H1 (cell line): ENCODE data around the gene PEAK1. TPM values are rescaled to one million over a fixed set of nuclear protein-coding genes. Genes with fewer than 3 reads are reported as not detected.

Experiments
- CTCF ChIA-PET: fragments of 300-600 bp; sonication (Branson Sonifier 250); formaldehyde crosslinking; loops from one replicate; lab custom pipeline; 2021; ENCODE audit not compliant: partially characterized antibody; lab: Charles Lee
- POLR2A ChIA-PET: fragments of 300-600 bp; sonication (Branson Sonifier 250); formaldehyde crosslinking; loops from one replicate; lab custom pipeline; 2021; ENCODE audit warnings: inconsistent platforms; ENCODE audit not compliant: partially characterized antibody; lab: Charles Lee
- DNase-seq, 2 experiments: peaks; one replicate each; pipeline versions ENCODE4 v3.0.0 to v3.0.0-alpha.2; 2010 to 2022; ENCODE audit warnings: low spot score in 2 of 2, low read depth in 1 of 2, mixed read lengths in 1 of 2
- FAIRE-seq: peaks from 2 replicates; lab custom pipeline; 2011; peaks lifted over from hg19 to GRCh38; lab: Jason Lieb, UNC
- H2AFZ ChIP-seq: 2 replicates; pipeline ENCODE4 v1.8.1; 2012; ENCODE audit warnings: low read length, inconsistent platforms
- H2AK5ac ChIP-seq: 2 replicates; pipeline ENCODE4 v1.6.1; 2013; ENCODE audit warnings: low read depth, low read length
- H2BK120ac ChIP-seq: replicated peaks from 2 replicates; pipeline ENCODE3; 2013; ENCODE audit warnings: low read depth, low read length, inconsistent platforms
- H2BK12ac ChIP-seq: 2 replicates; pipeline ENCODE4 v1.6.1; 2013; ENCODE audit warnings: low read depth, low read length
- H2BK15ac ChIP-seq: 2 replicates; pipeline ENCODE4 v1.6.1; 2013; ENCODE audit warnings: low read length
- H2BK20ac ChIP-seq: 2 replicates; pipeline ENCODE4 v1.6.1; 2013; ENCODE audit warnings: low read length
- H2BK5ac ChIP-seq: 2 replicates; pipeline ENCODE4 v1.6.1; 2013; ENCODE audit warnings: low read depth, low read length
- H3K14ac ChIP-seq: 2 replicates; pipeline ENCODE4 v1.6.1; 2013; ENCODE audit warnings: inconsistent platforms; ENCODE audit not compliant: insufficient read length
- H3K18ac ChIP-seq: 2 replicates; pipeline ENCODE4 v1.6.1; 2013; ENCODE audit warnings: low read length; ENCODE audit errors: extremely low read depth
- H3K23ac ChIP-seq: 2 replicates; pipeline ENCODE4 v1.6.1; 2013; ENCODE audit warnings: inconsistent platforms; ENCODE audit not compliant: insufficient read length
- H3K23me2 ChIP-seq: 2 replicates; pipeline ENCODE4 v1.6.1; 2013; ENCODE audit warnings: low read depth, low read length
- H3K27ac ChIP-seq: 2 replicates; pipeline ENCODE4 v1.6.1; 2011; ENCODE audit warnings: low read depth, low read length, inconsistent platforms
- H3K27me3 ChIP-seq, 4 experiments: replicated peaks in 1 of 4; 1 replicate in 1 of 4; 2 replicates in 3 of 4; pipeline versions ENCODE4 v1.6.1 to v1.8.1; 2011 to 2013; ENCODE audit warnings: low read length in 3 of 4, mild to moderate bottlenecking in 3 of 4, inconsistent platforms in 2 of 4, mixed read lengths in 2 of 4, moderate library complexity in 1 of 4; ENCODE audit not compliant: control insufficient read depth in 3 of 4, insufficient read depth in 3 of 4; ENCODE audit errors: extremely low read depth in 1 of 4
- H3K36me3 ChIP-seq, 4 experiments: 2 replicates each; pipeline versions ENCODE4 v1.6.1 to v1.8.1; 2011 to 2013; ENCODE audit warnings: mild to moderate bottlenecking in 4 of 4, low read length in 3 of 4, moderate library complexity in 2 of 4, control low read depth in 1 of 4, inconsistent platforms in 1 of 4; ENCODE audit not compliant: insufficient read depth in 4 of 4, control insufficient read depth in 2 of 4
- H3K4ac ChIP-seq: replicated peaks from 2 replicates; pipeline ENCODE3; 2013; ENCODE audit warnings: low read length, low read depth, mixed read lengths, inconsistent platforms; ENCODE audit not compliant: insufficient read length
- H3K4me1 ChIP-seq, 4 experiments: replicated peaks in 1 of 4; 1 replicate in 1 of 4; 2 replicates in 3 of 4; pipeline versions ENCODE4 v1.6.1 to v1.8.1; 2011 to 2013; ENCODE audit warnings: low read length in 3 of 4, inconsistent platforms in 2 of 4, mixed read lengths in 1 of 4; ENCODE audit not compliant: insufficient read depth in 4 of 4, control insufficient read depth in 3 of 4
- H3K4me2 ChIP-seq, 2 experiments: 2 replicates each; pipeline versions ENCODE4 v1.6.1 to v1.8.1; 2011 to 2013; ENCODE audit warnings: low read depth in 2 of 2, low read length in 2 of 2, control low read depth in 1 of 2, inconsistent platforms in 1 of 2, mild to moderate bottlenecking in 1 of 2; ENCODE audit not compliant: insufficient read depth in 1 of 2
- H3K4me3 ChIP-seq, 4 experiments: fragments of 200-600, 300-600 bp in 1 of 4; sonication (generic), shearing (Covaris generic), sonication (Bioruptor Twin) in 1 of 4; 2 replicates each; pipeline versions ENCODE4 v1.5.1 to v1.8.1; 2011 to 2016; ENCODE audit warnings: low read length in 4 of 4, low read depth in 3 of 4, control low read depth in 2 of 4, inconsistent platforms in 2 of 4, mild to moderate bottlenecking in 2 of 4, mixed read lengths in 1 of 4, moderate library complexity in 1 of 4; ENCODE audit not compliant: insufficient read depth in 2 of 4; ENCODE audit errors: extremely low read depth in 1 of 4
- H3K56ac ChIP-seq: replicated peaks from 2 replicates; pipeline ENCODE3; 2013; ENCODE audit warnings: low read depth, mild to moderate bottlenecking, mixed read lengths, low read length, inconsistent platforms; ENCODE audit not compliant: insufficient read length
- H3K79me1 ChIP-seq: 2 replicates; pipeline ENCODE4 v1.6.1; 2013; ENCODE audit warnings: low read depth, low read length, control low read depth
- H3K79me2 ChIP-seq, 2 experiments: 2 replicates each; pipeline versions ENCODE4 v1.6.1 to v1.8.1; 2012 to 2013; ENCODE audit warnings: low read length in 2 of 2, mild to moderate bottlenecking in 2 of 2, inconsistent platforms in 1 of 2; ENCODE audit not compliant: insufficient read depth in 2 of 2, control insufficient read depth in 1 of 2
- H3K9ac ChIP-seq, 4 experiments: replicated peaks in 1 of 4; 1 replicate in 1 of 4; 2 replicates in 3 of 4; pipeline versions ENCODE4 v1.6.1 to v1.8.1; 2011 to 2013; ENCODE audit warnings: low read depth in 3 of 4, low read length in 3 of 4, control low read depth in 2 of 4, mild to moderate bottlenecking in 2 of 4, moderate library complexity in 2 of 4, inconsistent platforms in 1 of 4; ENCODE audit errors: extremely low read depth in 1 of 4
- H3K9me3 ChIP-seq, 2 experiments: 2 replicates each; pipeline versions ENCODE4 v1.6.1 to v1.8.1; 2012 to 2013; ENCODE audit warnings: mild to moderate bottlenecking in 2 of 2, moderate library complexity in 2 of 2, control low read depth in 1 of 2, inconsistent platforms in 1 of 2, low read depth in 1 of 2, low read length in 1 of 2, mixed read lengths in 1 of 2; ENCODE audit not compliant: insufficient read depth in 2 of 2
- H4K20me1 ChIP-seq, 2 experiments: replicated peaks in 1 of 2; 2 replicates each; pipeline versions ENCODE3 to v1.8.1; 2011 to 2013; ENCODE audit warnings: inconsistent platforms in 2 of 2, low read length in 2 of 2, mild to moderate bottlenecking in 1 of 2; ENCODE audit not compliant: insufficient read depth in 2 of 2, control insufficient read depth in 1 of 2
- H4K5ac ChIP-seq: 2 replicates; pipeline ENCODE4 v1.6.1; 2013; ENCODE audit warnings: low read length, low read depth, mixed read lengths, inconsistent platforms; ENCODE audit not compliant: insufficient read length
- H4K8ac ChIP-seq: 2 replicates; pipeline ENCODE4 v1.8.0; 2013; ENCODE audit warnings: mild to moderate bottlenecking, moderate library complexity, low read length, inconsistent platforms; ENCODE audit not compliant: insufficient read depth; ENCODE audit errors: extremely low read depth
- H4K91ac ChIP-seq: replicated peaks from 2 replicates; pipeline ENCODE3; 2013; ENCODE audit warnings: low read length, mixed read lengths, inconsistent platforms; ENCODE audit not compliant: insufficient read length
- ASH2L ChIP-seq: fragments of 200-600, 300-600 bp; sonication (generic); IDR thresholded peaks from one replicate; pipeline ENCODE4 v1.7.1; 2017; ENCODE audit warnings: low read length
- BCL11A ChIP-seq, 2 experiments: IDR thresholded peaks; one replicate each; pipeline ENCODE4 v1.6.1; 2011; ENCODE audit warnings: low read depth in 2 of 2, low read length in 2 of 2, mild to moderate bottlenecking in 2 of 2
- CBX5 ChIP-seq: fragments of 300-800, 300-1000 bp; sonication (generic); IDR thresholded peaks from 2 replicates; pipeline ENCODE4 v1.7.1; 2016; ENCODE audit warnings: antibody characterized with exemption, low read length, low read depth
- KDM1A ChIP-seq: fragments of 200-600, 300-600 bp; sonication (generic); IDR thresholded peaks from 2 replicates; pipeline ENCODE4 v1.7.1; 2016; ENCODE audit warnings: mild to moderate bottlenecking, low read length, borderline replicate concordance
- PHF8 ChIP-seq: fragments of 200-600 bp; sonication (generic); conservative IDR thresholded peaks from 2 replicates; pipeline ENCODE4 v1.7.1; 2012; ENCODE audit warnings: low read depth, mild to moderate bottlenecking, inconsistent platforms, low read length, moderate library complexity
- RNF2 ChIP-seq: fragments of 200-900, 300-1000 bp; sonication (generic); IDR thresholded peaks from 2 replicates; pipeline ENCODE4 v1.7.1; 2016; ENCODE audit warnings: borderline replicate concordance, low read depth, mild to moderate bottlenecking, antibody characterized with exemption, low read length; ENCODE audit not compliant: poor library complexity, severe bottlenecking; ENCODE audit errors: missing control alignments
- SP4 ChIP-seq: IDR thresholded peaks from 2 replicates; pipeline ENCODE4 v1.6.1; 2012; ENCODE audit warnings: low read length, inconsistent platforms
- TAF1 ChIP-seq: IDR thresholded peaks from 2 replicates; pipeline ENCODE4 v1.6.1; 2011; ENCODE audit warnings: mild to moderate bottlenecking, low read depth, low read length
- WGBS, 2 experiments: shearing (Covaris generic) in 1 of 2; methylation state at CpG; one replicate each; pipeline versions ENCODE4 v1.1.6 to v1.1.7; 2013 to 2015; ENCODE audit warnings: low lambda C conversion rate in 2 of 2, mixed read lengths in 2 of 2, inconsistent platforms in 1 of 2, low coverage in 1 of 2, missing lambda C conversion rate in 1 of 2; ENCODE audit not compliant: insufficient replicate concordance in 2 of 2, insufficient coverage in 1 of 2, insufficient read length in 1 of 2; ENCODE audit errors: extremely low coverage in 1 of 2, missing lambda C conversion rate in 1 of 2; 5-methylcytosine and 5-hydroxymethylcytosine counted together
- polyA plus RNA-seq, 7 experiments: library from polyadenylated mRNA; depleted of rRNA in 3 of 7; stranded (reverse) in 5 of 7; unstranded in 2 of 7; fragments of >200 nt in 5 of 7; fragments of 200-250 nt in 2 of 7; gene quantifications; 1 replicate in 5 of 7; 2 replicates in 1 of 7; 4 replicates in 1 of 7; pipeline versions ENCODE4 v1.2.1 to v1.2.3, GENCODE V29; 2011 to 2013; ENCODE audit warnings: missing spikeins in 2 of 7, mixed read lengths in 2 of 7
- total RNA-seq: library from RNA; stranded (reverse); fragmentation: NEBNext Ultra II Directional; extraction: Animal tissue kit (Norgen Biotek cat#: 25700); gene quantifications from 2 replicates; pipeline ENCODE4 v1.2.1, GENCODE V29; 2021
- TF ChIP-seq, protein P1 (sequence below): IDR thresholded peaks from 2 replicates; pipeline ENCODE4 v1.6.1; 2011; ENCODE audit warnings: low read length, improper control_type of control experiment
- TF ChIP-seq, protein P2 (sequence below): IDR thresholded peaks from 2 replicates; pipeline ENCODE4 v1.6.1; 2011; ENCODE audit warnings: low read depth, mild to moderate bottlenecking, low read length; ENCODE audit not compliant: insufficient read depth

PEAK1 gene
- total and polyA plus RNA-seq, 2 of the 8 experiments (the other 6 are each of a cell fraction or from before 2014, with no cell fraction given), result 8.8 to 44.8 TPM

DNA sequence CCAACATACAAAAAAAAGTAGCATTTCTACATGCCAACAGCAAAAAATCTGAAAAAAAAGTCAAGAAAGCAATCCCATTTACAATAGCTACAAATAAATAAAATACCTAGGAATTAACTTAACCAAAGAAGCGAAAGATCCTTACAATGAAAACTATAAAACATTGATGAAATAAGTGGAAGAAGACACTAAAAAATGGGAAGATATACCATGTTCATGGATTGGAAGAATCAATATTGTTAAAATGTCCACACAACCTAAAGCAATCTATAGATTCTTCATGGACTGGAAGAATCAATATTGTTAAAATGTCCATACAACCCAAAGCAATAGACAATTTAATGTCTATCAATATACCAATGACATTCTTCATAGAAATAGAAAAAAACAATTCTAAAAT, 21.0 kb downstream of the PEAK1 start:
- TF ChIP-seq RNF2 (no peak), CBX5 (no peak), TAF1 (no peak), KDM1A (no peak), BCL11A (IDR thresholded peaks at IDR 0.05; ENCODE audit: low read depth in 2 of 2, low read length in 2 of 2) (no peak), ASH2L (no peak), PHF8 (no peak), SP4 (no peak)
- TF ChIP-seq, protein P1, sequence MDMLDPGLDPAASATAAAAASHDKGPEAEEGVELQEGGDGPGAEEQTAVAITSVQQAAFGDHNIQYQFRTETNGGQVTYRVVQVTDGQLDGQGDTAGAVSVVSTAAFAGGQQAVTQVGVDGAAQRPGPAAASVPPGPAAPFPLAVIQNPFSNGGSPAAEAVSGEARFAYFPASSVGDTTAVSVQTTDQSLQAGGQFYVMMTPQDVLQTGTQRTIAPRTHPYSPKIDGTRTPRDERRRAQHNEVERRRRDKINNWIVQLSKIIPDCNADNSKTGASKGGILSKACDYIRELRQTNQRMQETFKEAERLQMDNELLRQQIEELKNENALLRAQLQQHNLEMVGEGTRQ, result no peak
- TF ChIP-seq, protein P2, sequence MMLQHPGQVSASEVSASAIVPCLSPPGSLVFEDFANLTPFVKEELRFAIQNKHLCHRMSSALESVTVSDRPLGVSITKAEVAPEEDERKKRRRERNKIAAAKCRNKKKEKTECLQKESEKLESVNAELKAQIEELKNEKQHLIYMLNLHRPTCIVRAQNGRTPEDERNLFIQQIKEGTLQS, result no peak
- TF ChIP-seq, all 59 proteins: peak for 0
- H4K20me1 ChIP-seq, result peaks cover 0 to 2% of the 10 kb centered on the region in 2 experiments
- H3K14ac ChIP-seq, result no peak overlapping the region
- no peak overlapping the region for H3K27ac ChIP-seq
- ChIA-PET CTCF (no interaction called here), POLR2A (no interaction called here)
- H4K8ac ChIP-seq, result no peak overlapping the region
- H2BK12ac ChIP-seq, result no peak overlapping the region
- H3K56ac ChIP-seq, result no peak overlapping the region
- H2AFZ ChIP-seq, result no peak overlapping the region
- no peak for FAIRE-seq
- no peak overlapping the region for H4K5ac ChIP-seq
- no peaks in the 10 kb centered on the region; a peak in 2 of 8 replicates for H3K36me3 ChIP-seq
- WGBS, 2 experiments, result 92% methylated on average over 1 of the region's 1 CpG; no CpG with 5 or more reads in 1 of the 2 experiments
- no peak overlapping the region for H4K91ac ChIP-seq
- H2BK15ac ChIP-seq, result no peak overlapping the region
- H3K9ac ChIP-seq, result no peak overlapping the region
- no peak overlapping the region for H3K4me3 ChIP-seq
- H3K4me2 ChIP-seq, result no peak overlapping the region
- H3K79me2 ChIP-seq, result peaks cover 0 to 97% of the 10 kb centered on the region in 2 experiments; a peak in 3 of 4 replicates
- H3K18ac ChIP-seq, result no peak overlapping the region
- H3K79me1 ChIP-seq, result peaks cover 3% of the 10 kb centered on the region
- H2BK20ac ChIP-seq, result no peak overlapping the region
- no peak overlapping the region for H2BK120ac ChIP-seq
- no peak overlapping the region for H2BK5ac ChIP-seq
- no peaks in the 10 kb centered on the region for H3K4me1 ChIP-seq
- H3K23me2 ChIP-seq, result no peaks in the 10 kb centered on the region
- H3K9me3 ChIP-seq, result peaks cover 3 to 5% of the 10 kb centered on the region in 2 experiments; a peak in 2 of 4 replicates
- no peak overlapping the region for H3K23ac ChIP-seq
- H2AK5ac ChIP-seq, result no peak overlapping the region
- H3K4ac ChIP-seq, result no peak overlapping the region
- H3K27me3 ChIP-seq, result no peaks in the 10 kb centered on the region
- DNase-seq, result no peak
